ENCODE results near the gene BSDC1.

The BSDC1 gene

GRCh38 chr1:32393832-32394140 lies 455 bp downstream of the BSDC1 start:
- DNase-seq: peak; percentile 58

GRCh38 chr1:32393136-32393535 lies 1.1 kb downstream of the BSDC1 start:
- DNase-seq: no peak

DNA sequence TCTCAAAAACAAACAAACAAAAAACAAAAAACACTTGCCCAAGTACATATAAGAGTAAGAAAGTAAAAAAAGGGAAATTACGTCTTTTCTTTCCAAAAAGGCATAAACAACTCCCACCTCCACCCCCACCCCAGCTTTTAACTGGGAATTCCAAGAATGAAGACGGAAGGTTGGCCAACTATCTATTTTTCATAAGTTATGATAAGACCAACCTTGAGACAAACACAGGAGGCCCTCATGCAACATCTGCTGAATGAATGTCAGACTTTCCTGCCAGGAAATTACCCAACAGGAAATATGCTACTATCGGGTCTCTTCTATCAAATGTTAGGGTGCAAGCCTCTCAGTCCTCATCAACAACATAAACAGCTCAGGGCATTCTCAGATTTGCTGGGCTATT lies 1.9 kb downstream of the BSDC1 start:
- DNase-seq: no peak

DNA sequence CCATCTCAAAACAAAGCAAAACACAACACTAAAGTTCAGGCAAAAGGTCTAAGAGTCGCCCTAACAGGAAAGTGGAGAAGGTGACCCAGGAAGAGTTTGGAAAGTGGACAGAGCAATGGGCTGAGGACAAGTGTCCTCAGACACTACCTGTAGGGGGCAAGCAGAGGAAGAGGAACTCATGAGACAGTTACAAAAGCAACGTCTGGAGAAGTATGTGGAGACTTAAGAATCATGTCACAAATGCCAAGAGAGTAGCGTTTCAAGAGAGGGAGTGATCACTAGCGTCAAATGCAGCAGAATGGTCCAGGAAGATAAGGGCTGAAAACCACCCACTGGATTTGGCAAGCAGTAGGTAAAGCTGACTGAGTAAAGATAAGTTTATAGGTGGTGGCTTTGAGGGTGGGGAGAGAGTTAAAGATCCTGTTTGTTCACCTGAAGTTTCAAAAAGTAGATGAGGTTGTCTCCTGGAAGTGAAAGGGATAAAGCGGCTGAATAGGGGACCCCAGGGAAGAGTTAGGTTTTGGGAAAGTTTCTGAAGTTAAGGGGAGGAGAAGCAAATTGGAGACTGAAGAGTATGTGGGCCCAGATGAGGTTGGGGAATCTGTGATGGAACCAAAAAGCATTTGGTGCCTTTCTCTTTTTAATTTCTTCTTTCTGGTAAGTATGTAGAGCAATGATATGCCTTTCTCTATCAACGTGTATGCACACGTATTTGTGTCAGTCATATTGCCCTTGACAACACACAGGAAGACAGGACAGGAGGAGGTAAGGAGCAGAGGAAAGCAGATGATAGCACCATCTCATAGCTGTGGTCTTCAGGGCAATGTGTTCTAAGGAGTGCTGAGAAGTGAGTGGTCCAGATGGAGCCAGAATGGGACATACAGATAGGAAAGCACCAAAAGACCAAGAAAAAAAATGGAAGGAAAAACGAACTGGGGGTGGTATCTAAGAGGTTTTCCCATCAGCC lies 3.1 kb downstream of the BSDC1 start:
- no peak for DNase-seq

DNA sequence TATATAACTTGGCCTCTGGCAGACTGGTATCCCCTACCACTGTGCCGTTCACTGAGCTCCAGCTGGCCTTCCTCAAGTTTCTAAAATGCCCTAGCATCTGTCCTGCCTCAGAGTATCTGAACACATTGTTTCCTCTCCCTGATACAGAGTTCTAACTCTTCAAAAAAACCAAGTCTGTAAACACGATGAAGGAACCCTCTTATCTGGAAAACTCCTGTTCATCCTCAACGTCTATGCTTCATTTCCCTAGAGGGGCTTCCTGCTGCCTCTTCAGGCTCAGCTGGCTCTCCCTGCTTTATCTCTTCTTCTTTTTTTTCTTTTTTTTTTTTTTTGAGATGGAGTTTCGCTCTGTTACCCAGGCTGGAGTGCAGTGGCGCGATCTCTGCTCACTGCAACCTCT lies 5.6 kb downstream of the BSDC1 start:
- DNase-seq: no peak

GRCh38 chr1:32386676-32387392 lies 7.4 kb downstream of the BSDC1 start:
- DNase-seq: no peak

GRCh38 chr1:32380057-32380456 lies 14.2 kb downstream of the BSDC1 start:
- no peak for DNase-seq

DNA sequence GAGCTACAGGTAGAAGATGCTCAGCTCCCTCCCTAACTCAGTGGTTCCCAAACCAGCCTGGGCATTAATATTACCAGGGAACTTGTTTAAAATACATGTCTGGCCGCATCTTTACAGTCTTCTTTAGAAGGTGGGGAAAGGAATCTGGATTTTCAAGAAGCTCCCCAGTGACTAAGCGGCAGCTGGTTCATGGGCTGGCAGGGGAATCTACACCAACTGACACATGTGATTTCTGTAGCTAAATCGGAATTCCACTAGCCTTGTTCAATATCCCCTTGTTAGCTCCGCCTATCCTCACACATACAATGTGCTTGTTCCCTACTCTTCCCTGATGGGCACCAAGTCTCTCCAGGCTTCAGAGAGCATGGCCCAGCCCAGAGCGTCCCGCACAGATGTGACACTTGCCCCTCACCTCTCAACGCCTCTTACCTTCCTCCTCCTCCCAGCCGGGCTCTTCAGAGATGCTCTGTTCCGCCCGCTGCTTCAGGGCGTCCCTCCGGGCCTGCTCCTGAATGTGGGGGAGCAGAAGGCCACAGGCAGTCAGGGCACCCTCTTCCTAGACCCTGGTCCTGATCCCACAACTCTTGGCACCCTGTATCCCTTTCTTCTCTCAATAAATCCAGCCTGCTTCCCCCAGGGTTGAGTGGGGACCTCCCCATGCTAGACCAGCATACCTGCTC lies 16.6 kb downstream of the BSDC1 start:
- DNase-seq: no peak

DNA sequence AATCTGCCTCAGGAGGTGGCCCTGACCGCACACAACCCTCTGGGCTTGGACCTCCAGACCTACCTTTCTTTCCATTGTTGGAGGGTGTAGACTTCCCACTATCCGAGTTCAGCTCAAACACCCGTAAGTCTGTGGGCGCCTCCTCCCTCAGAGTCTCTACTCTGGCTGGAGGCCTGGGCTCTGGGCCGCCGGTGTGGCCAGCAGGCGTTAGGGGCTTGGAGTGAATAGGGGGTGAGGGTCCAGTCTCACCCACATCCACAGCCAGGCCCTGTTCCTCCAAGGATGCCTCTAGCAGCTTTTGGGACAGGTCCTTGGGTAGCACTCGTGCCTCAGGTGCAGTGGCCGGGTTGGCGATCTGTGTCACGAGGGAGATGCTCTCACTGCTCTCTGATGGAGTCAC lies 18.0 kb downstream of the BSDC1 start:
- no peak for DNase-seq

- DNase-seq: no peak
Measured at GRCh38 chr1:32373996-32374592, 20.1 kb downstream of the BSDC1 start.

- peak; percentile 44 for DNase-seq
Measured at GRCh38 chr1:32372149-32372756, 22.0 kb downstream of the BSDC1 start.

GRCh38 chr1:32367912-32368635 lies 26.2 kb downstream of the BSDC1 start:
- no peak for DNase-seq

DNA sequence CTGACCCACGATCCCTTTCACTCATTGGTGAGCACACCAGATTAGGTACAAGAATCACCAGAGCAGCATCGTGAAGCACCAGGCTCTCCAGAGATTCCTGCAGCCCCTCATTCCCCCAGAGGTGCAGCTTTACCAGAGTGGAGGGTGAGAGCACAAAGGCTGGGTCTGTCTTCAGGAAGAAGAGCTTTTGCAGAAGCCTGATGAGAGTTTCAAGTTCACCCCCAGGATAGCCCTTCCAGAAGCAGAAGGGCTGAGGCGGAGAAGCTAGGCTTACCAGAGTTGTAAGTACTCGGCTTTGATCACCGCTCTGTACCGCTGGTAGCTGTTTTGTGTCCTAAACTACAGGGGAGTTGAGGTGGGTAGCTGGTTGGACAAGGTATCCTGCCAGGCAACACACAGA lies 28.8 kb downstream of the BSDC1 start:
- DNase-seq: no peak

DNA sequence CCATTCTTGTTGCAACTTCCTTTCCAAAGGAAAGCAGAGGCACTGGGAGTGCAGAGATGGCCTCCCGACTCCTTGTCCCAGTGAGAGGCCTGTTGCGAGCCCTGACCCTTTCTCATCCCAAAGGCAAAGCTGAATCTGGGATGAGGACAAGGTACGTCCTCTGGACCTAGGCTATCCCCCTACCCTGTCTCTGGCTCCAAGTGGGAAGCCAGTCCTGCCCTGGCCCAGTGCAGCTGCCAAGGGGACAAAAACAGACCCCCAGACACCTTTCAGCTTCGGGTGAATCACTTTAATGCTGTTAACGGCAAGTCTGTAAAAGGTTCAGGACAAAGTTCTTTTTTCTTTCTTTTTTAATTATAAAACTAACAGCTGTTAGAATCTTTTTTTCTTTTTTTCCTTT lies 29.4 kb downstream of the BSDC1 start:
- no peak for DNase-seq

GRCh38 chr1:32363713-32364112 lies 30.5 kb downstream of the BSDC1 start:
- no peak for DNase-seq

- DNase-seq: no peak
Measured at GRCh38 chr1:32362474-32363313, 31.5 kb downstream of the BSDC1 start, which contains the start of the genes FAM229A and TSSK3. TSS of gene FAM229A (minus strand) at chr1:32362485. CDS start at chr1:32362091, 394 bp downstream. TSS of gene TSSK3 (plus strand) at chr1:32362539. CDS start at chr1:32362702, 163 bp downstream.

- DNase-seq: peak; percentile 50
Measured at GRCh38 chr1:32361674-32362473, 32.4 kb downstream of the BSDC1 start.

GRCh38 chr1:32361308-32361673 lies 33.0 kb downstream of the BSDC1 start:
- DNase-seq: no peak

DNA sequence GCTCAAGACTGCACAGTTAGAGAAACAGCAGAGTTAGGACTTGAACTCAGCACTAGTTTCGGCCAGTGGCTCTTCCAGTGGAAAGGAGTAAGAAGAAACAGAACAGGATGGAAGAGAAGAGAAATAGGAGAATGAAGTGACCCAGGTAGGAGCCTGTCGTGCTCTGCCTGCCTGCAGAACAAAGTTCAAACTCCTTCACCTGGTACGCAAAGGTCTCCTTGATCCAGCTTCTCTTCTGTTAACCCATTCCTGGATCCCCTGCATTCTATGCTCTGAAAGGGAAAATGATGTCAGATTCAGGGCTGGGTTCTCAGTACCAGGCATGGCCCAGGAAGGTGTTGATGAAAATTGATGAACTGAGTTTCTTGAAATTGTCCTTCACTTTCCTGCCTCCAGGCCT lies 35.8 kb downstream of the BSDC1 start:
- DNase-seq: no peak

DNA sequence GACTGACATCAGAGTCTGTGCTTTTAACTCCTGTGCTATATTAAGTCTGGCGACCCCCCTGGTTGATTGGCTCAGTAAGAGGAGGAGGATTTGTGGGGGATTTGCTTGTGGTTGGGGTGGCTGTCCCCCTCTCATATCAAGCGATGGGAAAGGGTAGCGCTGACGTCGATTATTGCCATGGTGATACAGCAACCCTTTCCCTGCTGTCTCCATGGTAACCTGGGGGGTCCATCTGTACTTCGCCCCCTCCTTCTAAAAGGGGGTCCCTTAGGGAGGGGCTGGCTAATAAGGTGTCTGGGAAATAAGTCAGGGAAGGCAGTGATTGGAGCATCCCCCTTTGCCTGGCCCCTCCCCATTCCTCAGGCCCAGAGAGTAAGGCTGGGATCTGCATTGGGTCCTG lies 36.6 kb downstream of the BSDC1 start:
- no peak for DNase-seq

Measured in stimulated activated CD8-positive, alpha-beta memory T cell treated with anti-CD3 and anti-CD28 coated beads, Interleukin-4, amount 100 ng/mL, for 48 hours (primary cell).